Progenitor cell of endocrine pancreas (in vitro differentiated cells): ENCODE data around the gene OSBPL6. TPM values are rescaled to one million over a fixed set of nuclear protein-coding genes. Genes with fewer than 3 reads are reported as not detected.

Experiments
- DNase-seq: peaks from one replicate; pipeline ENCODE4 v3.0.0; 2021; ENCODE audit warnings: low spot score; ENCODE audit not compliant: unreplicated experiment
- H3K27ac Mint-ChIP-seq: 2 replicates; pipeline ENCODE4 v1.8.0; 2021; ENCODE audit warnings: mild to moderate bottlenecking, moderate library complexity, mixed read lengths
- H3K27me3 Mint-ChIP-seq: 2 replicates; pipeline ENCODE4 v1.8.0; 2021; ENCODE audit warnings: mixed read lengths
- H3K36me3 Mint-ChIP-seq: 2 replicates; pipeline ENCODE4 v1.8.0; 2022; ENCODE audit warnings: mixed read lengths; ENCODE audit not compliant: insufficient read depth
- H3K4me1 Mint-ChIP-seq: 2 replicates; pipeline ENCODE4 v1.8.0; 2021; ENCODE audit warnings: low read depth, mixed read lengths
- H3K4me3 Mint-ChIP-seq: 2 replicates; pipeline ENCODE4 v1.8.0; 2021; ENCODE audit warnings: low read depth, mild to moderate bottlenecking, moderate library complexity, mixed read lengths
- H3K9me3 Mint-ChIP-seq: 2 replicates; pipeline ENCODE4 v1.8.0; 2021; ENCODE audit warnings: low read depth, mixed read lengths
- total RNA-seq: library from RNA; stranded (reverse); gene quantifications from 2 replicates; pipeline ENCODE4 v1.2.1, GENCODE V29; 2021
- TF ChIP-seq, protein P1 (sequence below): fragments of 200-600 bp; sonication (generic); IDR thresholded peaks from one replicate; pipeline ENCODE4 v1.5.0; 2021; ENCODE audit warnings: antibody characterized with exemption, mild to moderate bottlenecking; ENCODE audit not compliant: unreplicated experiment

Gene OSBPL6
- total RNA-seq, 1 donor from 2014 or later, result 2.4 TPM

DNA sequence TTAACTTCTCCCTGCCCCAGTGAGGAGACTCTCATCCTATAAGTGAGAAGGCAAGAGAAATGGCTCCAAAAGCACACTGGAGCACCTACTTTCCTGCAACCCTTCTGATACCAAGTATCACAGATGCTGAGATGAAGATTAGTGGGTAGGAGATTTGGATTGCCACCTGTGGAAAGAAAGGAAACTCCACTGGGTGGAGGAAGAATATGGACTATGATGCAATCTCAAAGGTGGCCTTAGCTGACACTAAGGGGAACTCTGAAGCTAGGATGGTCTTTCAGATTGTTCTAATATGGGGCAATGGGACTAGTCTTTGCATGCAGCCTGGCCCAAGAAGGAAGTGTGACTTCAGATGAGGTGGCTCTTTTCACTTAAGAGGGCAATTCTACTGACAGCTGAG, 235.0 kb downstream of the OSBPL6 start:
- TF ChIP-seq, protein P1, sequence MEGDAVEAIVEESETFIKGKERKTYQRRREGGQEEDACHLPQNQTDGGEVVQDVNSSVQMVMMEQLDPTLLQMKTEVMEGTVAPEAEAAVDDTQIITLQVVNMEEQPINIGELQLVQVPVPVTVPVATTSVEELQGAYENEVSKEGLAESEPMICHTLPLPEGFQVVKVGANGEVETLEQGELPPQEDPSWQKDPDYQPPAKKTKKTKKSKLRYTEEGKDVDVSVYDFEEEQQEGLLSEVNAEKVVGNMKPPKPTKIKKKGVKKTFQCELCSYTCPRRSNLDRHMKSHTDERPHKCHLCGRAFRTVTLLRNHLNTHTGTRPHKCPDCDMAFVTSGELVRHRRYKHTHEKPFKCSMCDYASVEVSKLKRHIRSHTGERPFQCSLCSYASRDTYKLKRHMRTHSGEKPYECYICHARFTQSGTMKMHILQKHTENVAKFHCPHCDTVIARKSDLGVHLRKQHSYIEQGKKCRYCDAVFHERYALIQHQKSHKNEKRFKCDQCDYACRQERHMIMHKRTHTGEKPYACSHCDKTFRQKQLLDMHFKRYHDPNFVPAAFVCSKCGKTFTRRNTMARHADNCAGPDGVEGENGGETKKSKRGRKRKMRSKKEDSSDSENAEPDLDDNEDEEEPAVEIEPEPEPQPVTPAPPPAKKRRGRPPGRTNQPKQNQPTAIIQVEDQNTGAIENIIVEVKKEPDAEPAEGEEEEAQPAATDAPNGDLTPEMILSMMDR, result no peak
- H3K4me1 Mint-ChIP-seq, result no peaks in the 10 kb centered on the region
- no peak for DNase-seq
- no peaks in the 10 kb centered on the region for H3K27me3 Mint-ChIP-seq
- peaks cover 46% of the 10 kb centered on the region for H3K36me3 Mint-ChIP-seq
- peak overlapping the region; percentile 34 for H3K27ac Mint-ChIP-seq
- H3K9me3 Mint-ChIP-seq, result peaks cover 19% of the 10 kb centered on the region
- H3K4me3 Mint-ChIP-seq, result no peak overlapping the region

- no peak for DNase-seq
- Mint-ChIP-seq H3K27me3 (no peaks in the 10 kb centered on the region), H3K27ac (no peak overlapping the region), H3K4me1 (no peaks in the 10 kb centered on the region), H3K4me3 (no peak overlapping the region), H3K9me3 (no peaks in the 10 kb centered on the region), H3K36me3 (peaks cover 27% of the 10 kb centered on the region)
- TF ChIP-seq, protein P1, result no peak
Observed at GRCh38 chr2:178436662-178437061, 242.3 kb downstream of the OSBPL6 start.

- H3K4me1 Mint-ChIP-seq, result no peaks in the 10 kb centered on the region
- no peaks in the 10 kb centered on the region for H3K9me3 Mint-ChIP-seq
- DNase-seq, result no peak
- peaks cover 25% of the 10 kb centered on the region for H3K36me3 Mint-ChIP-seq
- H3K4me3 Mint-ChIP-seq, result no peak overlapping the region
- H3K27ac Mint-ChIP-seq, result no peak overlapping the region
- no peaks in the 10 kb centered on the region for H3K27me3 Mint-ChIP-seq
- TF ChIP-seq, protein P1, result no peak
Observed at GRCh38 chr2:178441426-178441825, 247.1 kb downstream of the OSBPL6 start.

- H3K27ac Mint-ChIP-seq, result peak overlapping the region; percentile 80
- H3K27me3 Mint-ChIP-seq, result no peaks in the 10 kb centered on the region
- peaks cover 20% of the 10 kb centered on the region for H3K4me1 Mint-ChIP-seq
- peak overlapping the region; percentile 84 for H3K4me3 Mint-ChIP-seq
- no peak for DNase-seq
- no peaks in the 10 kb centered on the region for H3K9me3 Mint-ChIP-seq
- H3K36me3 Mint-ChIP-seq, result peaks cover 20% of the 10 kb centered on the region
- TF ChIP-seq, protein P1, result no peak
Observed at GRCh38 chr2:178448968-178449661, 254.8 kb downstream of the OSBPL6 start.

- TF ChIP-seq, protein P1, result no peak
- no peak for DNase-seq
- Mint-ChIP-seq H3K4me3 (peak overlapping the region; percentile 84), H3K4me1 (peaks cover 20% of the 10 kb centered on the region), H3K27me3 (no peaks in the 10 kb centered on the region), H3K9me3 (no peaks in the 10 kb centered on the region), H3K36me3 (peaks cover 20% of the 10 kb centered on the region), H3K27ac (peak overlapping the region; percentile 95)
Observed at GRCh38 chr2:178449700-178450523, 255.6 kb downstream of the OSBPL6 start.
